Trophoblast cell (in vitro differentiated cells and primary cell): ENCODE results near the gene UBAC2.

Experiments
- DNase-seq, 2 donors: peaks; one replicate each; pipeline ENCODE4 v3.0.0-alpha.2; 2016
- H2AFZ ChIP-seq: 2 replicates; pipeline ENCODE4 v1.6.1; 2013; ENCODE audit warnings: low read length, moderate library complexity, mild to moderate bottlenecking; ENCODE audit not compliant: insufficient read depth, poor library complexity
- H2AK5ac ChIP-seq: 2 replicates; pipeline ENCODE4 v1.6.1; 2013; ENCODE audit warnings: mild to moderate bottlenecking, low read length
- H2BK120ac ChIP-seq: 2 replicates; pipeline ENCODE4 v1.6.1; 2013; ENCODE audit warnings: low read length, mild to moderate bottlenecking, moderate library complexity; ENCODE audit not compliant: insufficient read depth, poor library complexity
- H2BK12ac ChIP-seq: 2 replicates; pipeline ENCODE4 v1.6.1; 2013; ENCODE audit warnings: mild to moderate bottlenecking, low read length, moderate library complexity
- H2BK5ac ChIP-seq: 2 replicates; pipeline ENCODE4 v1.6.1; 2013; ENCODE audit warnings: low read length, low read depth, moderate library complexity, mild to moderate bottlenecking; ENCODE audit not compliant: poor library complexity
- H3K14ac ChIP-seq: 2 replicates; pipeline ENCODE4 v1.6.1; 2013; ENCODE audit warnings: mild to moderate bottlenecking, low read length
- H3K18ac ChIP-seq: 2 replicates; pipeline ENCODE4 v1.6.1; 2013; ENCODE audit warnings: mild to moderate bottlenecking, low read length
- H3K23ac ChIP-seq: 2 replicates; pipeline ENCODE4 v1.6.1; 2013; ENCODE audit warnings: low read length
- H3K27ac ChIP-seq: 2 replicates; pipeline ENCODE4 v1.5.1; 2013; ENCODE audit warnings: low read depth, mild to moderate bottlenecking, inconsistent platforms, low read length, moderate library complexity
- H3K27me3 ChIP-seq: 2 replicates; pipeline ENCODE4 v1.6.1; 2013; ENCODE audit warnings: inconsistent platforms, mild to moderate bottlenecking, low read length, moderate library complexity; ENCODE audit not compliant: insufficient read depth
- H3K36me3 ChIP-seq, 2 experiments: 1 replicate in 1 of 2; 2 replicates in 1 of 2; pipeline ENCODE4 v1.6.1; 2013; ENCODE audit warnings: low read length in 2 of 2, mild to moderate bottlenecking in 2 of 2, moderate library complexity in 1 of 2; ENCODE audit not compliant: insufficient read depth in 2 of 2, control insufficient read depth in 1 of 2
- H3K4ac ChIP-seq: 2 replicates; pipeline ENCODE4 v1.6.1; 2013; ENCODE audit warnings: low read depth, mild to moderate bottlenecking, low read length, moderate library complexity
- H3K4me1 ChIP-seq, 2 experiments: 1 replicate in 1 of 2; 2 replicates in 1 of 2; pipeline ENCODE4 v1.6.1; 2013; ENCODE audit warnings: low read length in 2 of 2, mild to moderate bottlenecking in 2 of 2, moderate library complexity in 1 of 2; ENCODE audit not compliant: insufficient read depth in 2 of 2, control insufficient read depth in 1 of 2
- H3K4me2 ChIP-seq: 2 replicates; pipeline ENCODE4 v1.6.1; 2013; ENCODE audit warnings: inconsistent platforms, mild to moderate bottlenecking, low read length, moderate library complexity
- H3K4me3 ChIP-seq: 2 replicates; pipeline ENCODE4 v1.5.1; 2013; ENCODE audit warnings: mild to moderate bottlenecking, low read depth, low read length, inconsistent platforms
- H3K79me1 ChIP-seq: one replicate; pipeline ENCODE4 v1.6.1; 2013; ENCODE audit warnings: low read length
- H3K79me2 ChIP-seq: 2 replicates; pipeline ENCODE4 v1.6.1; 2013; ENCODE audit warnings: low read length, mild to moderate bottlenecking; ENCODE audit not compliant: control insufficient read depth, insufficient read depth, poor library complexity
- H3K9ac ChIP-seq: 2 replicates; pipeline ENCODE4 v1.6.1; 2013; ENCODE audit warnings: mild to moderate bottlenecking, low read length
- H3K9me3 ChIP-seq: 2 replicates; pipeline ENCODE4 v1.6.1; 2013; ENCODE audit warnings: low read depth, mild to moderate bottlenecking, control low read depth, inconsistent platforms, low read length; ENCODE audit not compliant: insufficient read depth
- H4K12ac ChIP-seq: 2 replicates; pipeline ENCODE4 v1.6.1; 2013; ENCODE audit warnings: low read depth, mild to moderate bottlenecking, low read length, moderate library complexity
- H4K8ac ChIP-seq: 2 replicates; pipeline ENCODE4 v1.6.1; 2013; ENCODE audit warnings: low read depth, mild to moderate bottlenecking, low read length, moderate library complexity
- H4K91ac ChIP-seq: one replicate; pipeline ENCODE4 v1.6.1; 2013; ENCODE audit warnings: low read depth, mild to moderate bottlenecking, low read length, moderate library complexity
- WGBS: extraction: QIAGEN DNeasy Blood & Tissue Kit; methylation state at CpG from one replicate; pipeline ENCODE4 v1.1.7; 2013; ENCODE audit warnings: missing lambda C conversion rate; ENCODE audit not compliant: insufficient read length, insufficient coverage; ENCODE audit errors: extremely low coverage; 5-methylcytosine and 5-hydroxymethylcytosine counted together

The UBAC2 gene

GRCh38 chr13:99393791-99394735 is 193.4 kb downstream of the UBAC2 start:
- no peak overlapping the region for H2AK5ac ChIP-seq
- H4K12ac ChIP-seq, result no peak overlapping the region
- H3K4ac ChIP-seq, result no peak overlapping the region
- no peaks in the 10 kb centered on the region for H3K4me1 ChIP-seq
- 100% methylated on average over 3 of the region's 21 CpGs for WGBS
- H3K9me3 ChIP-seq, result no peaks in the 10 kb centered on the region
- no peak overlapping the region for H4K8ac ChIP-seq
- H3K36me3 ChIP-seq, result peaks cover 3 to 11% of the 10 kb centered on the region in 2 experiments
- H3K4me3 ChIP-seq, result no peak overlapping the region
- no peaks in the 10 kb centered on the region for H3K27me3 ChIP-seq
- no peak overlapping the region for H3K23ac ChIP-seq
- no peak for DNase-seq
- no peak overlapping the region for H4K91ac ChIP-seq
- H2BK120ac ChIP-seq, result no peak overlapping the region
- H3K79me2 ChIP-seq, result no peaks in the 10 kb centered on the region
- H3K9ac ChIP-seq, result no peak overlapping the region
- no peak overlapping the region for H2BK12ac ChIP-seq
- no peak overlapping the region for H3K27ac ChIP-seq
- no peaks in the 10 kb centered on the region for H3K79me1 ChIP-seq
- no peak overlapping the region for H2BK5ac ChIP-seq
- H3K18ac ChIP-seq, result no peak overlapping the region
- H3K14ac ChIP-seq, result no peak overlapping the region
- H2AFZ ChIP-seq, result no peak overlapping the region
- H3K4me2 ChIP-seq, result no peak overlapping the region

GRCh38 chr13:99395436-99395835 is 194.8 kb downstream of the UBAC2 start:
- Histone ChIP-seq H3K18ac (no peak overlapping the region), H2BK5ac (no peak overlapping the region), H4K91ac (no peak overlapping the region), H3K4me2 (no peak overlapping the region), H2AK5ac (no peak overlapping the region), H3K9me3 (no peaks in the 10 kb centered on the region), H3K36me3 (peaks cover 1 to 3% of the 10 kb centered on the region in 2 experiments), H3K23ac (no peak overlapping the region), H3K27ac (no peak overlapping the region), H3K9ac (no peak overlapping the region), H3K4me3 (no peak overlapping the region), H3K4me1 (no peaks in the 10 kb centered on the region), H3K4ac (no peak overlapping the region), H2BK12ac (no peak overlapping the region), H3K27me3 (no peaks in the 10 kb centered on the region), H4K8ac (no peak overlapping the region), H3K14ac (no peak overlapping the region), H2BK120ac (no peak overlapping the region), H4K12ac (no peak overlapping the region), H3K79me1 (no peaks in the 10 kb centered on the region), H2AFZ (no peak overlapping the region), H3K79me2 (no peaks in the 10 kb centered on the region)
- no peak for DNase-seq
- WGBS, result no CpG with 5 or more reads among the region's 11 CpGs

DNA sequence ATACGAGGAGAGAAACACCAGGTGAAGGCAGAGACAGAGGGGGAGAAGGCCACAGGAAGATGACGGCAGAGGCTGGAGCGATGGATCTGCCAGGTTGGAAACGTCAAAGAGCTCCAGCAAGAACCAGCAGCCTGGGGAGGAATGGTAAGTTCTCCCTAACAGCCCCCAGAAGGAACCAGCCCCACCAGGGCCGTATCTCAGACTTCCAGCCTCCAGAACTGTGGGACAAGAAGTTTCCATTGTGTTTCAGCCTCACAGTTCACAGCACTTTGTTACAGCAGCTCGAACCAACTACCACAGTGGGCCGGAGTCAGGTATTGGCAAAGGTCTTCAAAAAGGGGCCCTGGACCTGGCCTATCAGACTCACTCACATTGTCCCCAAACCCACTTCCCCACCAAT is 195.8 kb downstream of the UBAC2 start:
- Histone ChIP-seq H3K27ac (no peak overlapping the region), H3K18ac (no peak overlapping the region), H3K23ac (no peak overlapping the region), H3K4me1 (no peaks in the 10 kb centered on the region), H3K36me3 (no peaks in the 10 kb centered on the region), H3K4ac (no peak overlapping the region), H2BK5ac (no peak overlapping the region), H3K9ac (no peak overlapping the region), H2BK12ac (no peak overlapping the region), H3K4me2 (no peak overlapping the region), H3K14ac (no peak overlapping the region), H3K79me1 (no peaks in the 10 kb centered on the region), H4K12ac (no peak overlapping the region), H4K8ac (no peak overlapping the region), H3K4me3 (no peak overlapping the region), H4K91ac (no peak overlapping the region), H3K79me2 (no peaks in the 10 kb centered on the region), H3K9me3 (no peaks in the 10 kb centered on the region), H2BK120ac (no peak overlapping the region), H3K27me3 (no peaks in the 10 kb centered on the region), H2AK5ac (no peak overlapping the region), H2AFZ (no peak overlapping the region)
- WGBS, result no CpG with 5 or more reads among the region's 7 CpGs
- no peak for DNase-seq

DNA sequence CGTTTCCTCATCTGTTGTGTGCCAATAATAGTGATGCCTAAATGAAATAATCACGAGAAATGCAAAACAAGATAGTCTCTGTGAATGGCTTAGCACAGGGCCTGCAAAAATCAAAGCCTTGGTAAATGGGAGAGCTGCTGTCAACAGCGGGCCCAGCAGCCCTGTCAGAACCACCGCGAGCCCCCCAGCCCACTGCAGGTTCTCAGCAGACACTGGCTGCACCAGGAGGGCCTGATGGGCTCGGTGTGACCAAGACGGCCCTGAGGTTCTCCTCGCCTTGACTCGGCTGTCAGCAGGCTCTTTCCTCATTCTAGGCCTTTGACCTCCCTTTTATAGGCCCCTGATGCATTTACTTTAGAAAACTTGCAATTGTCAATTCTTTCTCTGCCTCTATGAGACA is 197.4 kb downstream of the UBAC2 start:
- Histone ChIP-seq H3K4me2 (no peak overlapping the region), H3K4me3 (no peak overlapping the region), H3K9ac (no peak overlapping the region), H3K4me1 (no peaks in the 10 kb centered on the region), H4K8ac (no peak overlapping the region), H3K18ac (no peak overlapping the region), H3K27ac (no peak overlapping the region), H4K91ac (no peak overlapping the region), H4K12ac (no peak overlapping the region), H2AFZ (no peak overlapping the region), H2AK5ac (no peak overlapping the region), H3K36me3 (no peaks in the 10 kb centered on the region), H2BK120ac (no peak overlapping the region), H2BK5ac (no peak overlapping the region), H3K9me3 (no peaks in the 10 kb centered on the region), H3K27me3 (no peaks in the 10 kb centered on the region), H3K79me2 (no peaks in the 10 kb centered on the region), H3K23ac (no peak overlapping the region), H3K14ac (no peak overlapping the region), H2BK12ac (no peak overlapping the region), H3K4ac (no peak overlapping the region), H3K79me1 (no peaks in the 10 kb centered on the region)
- DNase-seq, result no peak
- WGBS, result no CpG with 5 or more reads among the region's 9 CpGs
